Hepatocyte (in vitro differentiated cells): ENCODE measurements around the gene PRMT7. TPM values are rescaled to one million over a fixed set of nuclear protein-coding genes. Genes with fewer than 3 reads are reported as not detected.

Experiments
- DNase-seq: peaks from one replicate; pipeline ENCODE4 v3.0.0-alpha.2; 2016; ENCODE audit warnings: low spot score
- H2AFZ ChIP-seq: fragments of 200-600 bp; sonication (generic); 2 replicates; pipeline ENCODE4 v1.6.0; 2016; ENCODE audit warnings: antibody characterized with exemption, mild to moderate bottlenecking
- H3K27ac ChIP-seq: fragments of 200-600 bp; sonication (generic); 2 replicates; pipeline ENCODE4 v1.5.1; 2016; ENCODE audit warnings: mild to moderate bottlenecking
- H3K27me3 ChIP-seq: fragments of 200-600 bp; sonication (generic); 2 replicates; pipeline ENCODE4 v1.6.1; 2016
- H3K36me3 ChIP-seq: fragments of 200-600 bp; sonication (generic); replicated peaks from 2 replicates; pipeline ENCODE4 v1.5.1; 2016; ENCODE audit warnings: low read depth; ENCODE audit not compliant: insufficient read depth
- H3K4me1 ChIP-seq: fragments of 200-600 bp; sonication (generic); 2 replicates; pipeline ENCODE4 v1.5.1; 2016; ENCODE audit warnings: mild to moderate bottlenecking, moderate library complexity; ENCODE audit not compliant: insufficient read depth
- H3K4me2 ChIP-seq: fragments of 200-600 bp; sonication (generic); 2 replicates; pipeline ENCODE4 v1.6.0; 2016
- H3K4me3 ChIP-seq: fragments of 200-600 bp; sonication (generic); 2 replicates; pipeline ENCODE4 v1.5.1; 2016; ENCODE audit warnings: mild to moderate bottlenecking
- H3K79me2 ChIP-seq: fragments of 200-600 bp; sonication (generic); 2 replicates; pipeline ENCODE4 v1.6.0; 2017; ENCODE audit warnings: mild to moderate bottlenecking
- H3K9me2 ChIP-seq: fragments of 200-600 bp; sonication (generic); replicated peaks from 2 replicates; pipeline ENCODE4 v1.6.0; 2017; ENCODE audit warnings: mild to moderate bottlenecking; ENCODE audit not compliant: insufficient read depth
- H3K9me3 ChIP-seq: fragments of 200-600 bp; sonication (generic); 2 replicates; pipeline ENCODE4 v1.5.1; 2016; ENCODE audit warnings: low read depth, mild to moderate bottlenecking
- H4K20me1 ChIP-seq: fragments of 200-600 bp; sonication (generic); 2 replicates; pipeline ENCODE4 v1.6.0; 2016; ENCODE audit warnings: mild to moderate bottlenecking; ENCODE audit not compliant: insufficient read depth, poor library complexity, severe bottlenecking
- EZH2 ChIP-seq: fragments of 200-600 bp; sonication (generic); IDR thresholded peaks from 2 replicates; pipeline ENCODE4 v1.6.1; 2016; ENCODE audit warnings: antibody characterized with exemption, mild to moderate bottlenecking, borderline replicate concordance
- EZH2phosphoT487 ChIP-seq: fragments of 200-600 bp; sonication (generic); IDR thresholded peaks from one replicate; pipeline ENCODE4 v1.6.1; 2018; ENCODE audit warnings: antibody characterized with exemption, mild to moderate bottlenecking, low read depth, moderate library complexity; ENCODE audit not compliant: unreplicated experiment, severe bottlenecking
- WGBS: methylation state at CpG from one replicate; pipeline ENCODE4 v1.1.6; 2016; ENCODE audit warnings: low lambda C conversion rate; ENCODE audit errors: missing lambda C conversion rate; 5-methylcytosine and 5-hydroxymethylcytosine counted together
- polyA plus RNA-seq: library from polyadenylated mRNA; unstranded; fragments of >200 nt; fragmentation: Nextera tagmentation; extraction: Ambion mirVana; gene quantifications from 2 replicates; pipeline ENCODE4 v1.2.1, GENCODE V29; 2016
- total RNA-seq: library from RNA; depleted of rRNA; stranded (reverse); fragments of >200 nt; gene quantifications from 2 replicates; pipeline ENCODE4 v1.2.3, GENCODE V29; 2014
- TF ChIP-seq, protein P1 (sequence below): fragments of 200-600 bp; sonication (generic); IDR thresholded peaks from 2 replicates; pipeline ENCODE4 v1.5.1; 2016; ENCODE audit warnings: antibody characterized with exemption, mild to moderate bottlenecking; ENCODE audit not compliant: poor library complexity

Gene PRMT7
- total and polyA plus RNA-seq, 2 experiments from 2014 or later = 41.1 to 43.6 TPM

DNA sequence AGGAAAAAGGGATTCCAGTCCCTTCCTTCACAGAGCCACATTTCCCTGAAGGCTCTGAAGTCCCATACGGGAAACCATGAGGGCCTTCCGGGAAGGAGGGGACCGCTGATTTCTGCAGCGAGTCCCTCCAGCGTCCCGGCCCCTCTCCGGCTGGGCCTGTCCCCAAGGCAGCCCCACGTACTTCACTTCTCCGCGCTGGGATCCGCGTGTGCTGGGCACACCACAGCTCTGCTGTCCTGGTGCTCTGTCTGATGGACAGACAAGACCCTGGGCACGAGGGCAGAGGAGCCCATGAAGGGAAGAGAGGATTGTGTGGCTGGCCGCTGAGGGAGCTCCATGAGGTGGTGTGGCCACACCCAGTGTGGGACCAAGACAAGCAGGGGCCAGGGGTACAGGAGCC, 57.1 kb downstream of the PRMT7 start:
- Histone ChIP-seq H3K9me2 (no peaks in the 10 kb centered on the region), H4K20me1 (no peaks in the 10 kb centered on the region), H3K27me3 (no peaks in the 10 kb centered on the region), H3K4me1 (peaks cover 6% of the 10 kb centered on the region), H3K4me2 (no peak overlapping the region), H3K27ac (no peak overlapping the region), H3K9me3 (no peaks in the 10 kb centered on the region), H3K79me2 (no peaks in the 10 kb centered on the region), H2AFZ (no peak overlapping the region), H3K4me3 (no peak overlapping the region), H3K36me3 (no peaks in the 10 kb centered on the region)
- no peak for DNase-seq
- TF ChIP-seq, protein P1, sequence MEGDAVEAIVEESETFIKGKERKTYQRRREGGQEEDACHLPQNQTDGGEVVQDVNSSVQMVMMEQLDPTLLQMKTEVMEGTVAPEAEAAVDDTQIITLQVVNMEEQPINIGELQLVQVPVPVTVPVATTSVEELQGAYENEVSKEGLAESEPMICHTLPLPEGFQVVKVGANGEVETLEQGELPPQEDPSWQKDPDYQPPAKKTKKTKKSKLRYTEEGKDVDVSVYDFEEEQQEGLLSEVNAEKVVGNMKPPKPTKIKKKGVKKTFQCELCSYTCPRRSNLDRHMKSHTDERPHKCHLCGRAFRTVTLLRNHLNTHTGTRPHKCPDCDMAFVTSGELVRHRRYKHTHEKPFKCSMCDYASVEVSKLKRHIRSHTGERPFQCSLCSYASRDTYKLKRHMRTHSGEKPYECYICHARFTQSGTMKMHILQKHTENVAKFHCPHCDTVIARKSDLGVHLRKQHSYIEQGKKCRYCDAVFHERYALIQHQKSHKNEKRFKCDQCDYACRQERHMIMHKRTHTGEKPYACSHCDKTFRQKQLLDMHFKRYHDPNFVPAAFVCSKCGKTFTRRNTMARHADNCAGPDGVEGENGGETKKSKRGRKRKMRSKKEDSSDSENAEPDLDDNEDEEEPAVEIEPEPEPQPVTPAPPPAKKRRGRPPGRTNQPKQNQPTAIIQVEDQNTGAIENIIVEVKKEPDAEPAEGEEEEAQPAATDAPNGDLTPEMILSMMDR = no peak
- TF ChIP-seq EZH2phosphoT487 (no peak), EZH2 (no peak)
- 93% methylated on average over 14 of the region's 14 CpGs for WGBS

DNA sequence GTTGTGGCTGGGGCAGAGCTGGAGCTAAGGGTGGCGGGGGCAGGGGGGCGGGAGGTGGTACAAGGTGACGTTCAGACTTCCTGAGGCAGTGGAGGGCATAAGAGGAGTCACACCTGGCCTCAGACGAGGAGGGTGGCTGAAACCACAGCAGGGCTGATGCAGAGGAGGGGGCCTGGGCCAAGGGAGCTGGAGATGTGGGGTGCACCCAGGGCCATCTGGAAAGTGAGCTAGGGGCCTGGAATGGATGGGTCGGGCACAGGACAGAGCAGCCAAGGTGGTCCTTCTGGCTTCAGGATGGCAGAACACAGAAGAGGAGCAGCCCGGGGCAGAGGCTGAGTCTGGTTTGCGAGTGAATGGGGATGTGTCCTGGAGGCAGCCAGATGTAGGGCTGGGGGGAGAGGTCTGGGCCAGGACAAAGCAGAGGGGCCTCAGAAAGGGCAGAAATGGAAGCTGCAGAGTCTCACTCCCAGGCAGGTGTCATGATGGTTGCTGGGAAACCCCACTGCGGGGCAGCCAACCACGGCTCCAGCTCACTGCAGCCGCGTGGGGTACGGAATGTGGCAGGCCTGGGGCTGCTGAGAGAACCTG, 57.6 kb downstream of the PRMT7 start:
- H3K27me3 ChIP-seq = no peaks in the 10 kb centered on the region
- no peak overlapping the region for H3K27ac ChIP-seq
- no peaks in the 10 kb centered on the region for H3K9me3 ChIP-seq
- DNase-seq = no peak
- no peaks in the 10 kb centered on the region for H3K9me2 ChIP-seq
- peaks cover 6% of the 10 kb centered on the region for H3K4me1 ChIP-seq
- H4K20me1 ChIP-seq = no peaks in the 10 kb centered on the region
- H3K79me2 ChIP-seq = no peaks in the 10 kb centered on the region
- no peak overlapping the region for H2AFZ ChIP-seq
- no peak overlapping the region for H3K4me2 ChIP-seq
- TF ChIP-seq EZH2 (no peak), EZH2phosphoT487 (no peak)
- TF ChIP-seq, protein P1 = no peak
- 73% methylated on average over 9 of the region's 12 CpGs for whole genome bisulfite sequencing
- no peaks in the 10 kb centered on the region for H3K36me3 ChIP-seq
- H3K4me3 ChIP-seq = no peak overlapping the region

DNA sequence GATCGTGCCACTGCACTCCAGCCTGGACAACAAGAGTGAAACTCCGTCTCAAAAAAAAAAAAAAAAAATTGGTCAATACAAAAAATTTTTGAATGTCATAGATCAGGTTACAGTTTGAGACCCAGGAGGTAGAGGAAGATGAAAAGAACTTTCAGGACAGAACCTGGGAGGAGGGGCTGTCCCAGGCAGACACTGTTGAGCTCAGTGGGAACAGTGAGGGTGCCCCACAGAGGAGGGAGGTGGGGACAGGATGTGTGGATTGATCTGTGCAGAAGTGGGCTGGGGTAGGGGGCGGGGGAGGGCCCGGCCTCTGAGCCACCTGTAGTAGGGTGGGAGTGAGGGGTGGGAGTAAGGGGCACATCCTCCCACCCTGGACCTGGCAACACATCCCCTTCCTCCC, 58.3 kb downstream of the PRMT7 start:
- Histone ChIP-seq H4K20me1 (no peaks in the 10 kb centered on the region), H3K4me3 (no peak overlapping the region), H3K79me2 (no peaks in the 10 kb centered on the region), H3K36me3 (no peaks in the 10 kb centered on the region), H3K27me3 (no peaks in the 10 kb centered on the region), H3K4me1 (peaks cover 5% of the 10 kb centered on the region), H3K9me2 (no peaks in the 10 kb centered on the region), H3K27ac (no peak overlapping the region), H2AFZ (no peak overlapping the region), H3K4me2 (no peak overlapping the region), H3K9me3 (no peaks in the 10 kb centered on the region)
- no peak for DNase-seq
- TF ChIP-seq, protein P1 = no peak
- no peak for TF ChIP-seq EZH2phosphoT487
- TF ChIP-seq EZH2 = no peak
- WGBS = 92% methylated on average over 2 of the region's 4 CpGs
